ENCODE data around the gene TAGLN2. TPM values are rescaled to one million over a fixed set of nuclear protein-coding genes. Genes with fewer than 3 reads are reported as not detected.
A peak's percentile ranks its signal among the peaks of the same experiment; 100 is the strongest.

Gene TAGLN2
- total RNA-seq, 2 donors from 2014 or later: 457 to 593 TPM

DNA sequence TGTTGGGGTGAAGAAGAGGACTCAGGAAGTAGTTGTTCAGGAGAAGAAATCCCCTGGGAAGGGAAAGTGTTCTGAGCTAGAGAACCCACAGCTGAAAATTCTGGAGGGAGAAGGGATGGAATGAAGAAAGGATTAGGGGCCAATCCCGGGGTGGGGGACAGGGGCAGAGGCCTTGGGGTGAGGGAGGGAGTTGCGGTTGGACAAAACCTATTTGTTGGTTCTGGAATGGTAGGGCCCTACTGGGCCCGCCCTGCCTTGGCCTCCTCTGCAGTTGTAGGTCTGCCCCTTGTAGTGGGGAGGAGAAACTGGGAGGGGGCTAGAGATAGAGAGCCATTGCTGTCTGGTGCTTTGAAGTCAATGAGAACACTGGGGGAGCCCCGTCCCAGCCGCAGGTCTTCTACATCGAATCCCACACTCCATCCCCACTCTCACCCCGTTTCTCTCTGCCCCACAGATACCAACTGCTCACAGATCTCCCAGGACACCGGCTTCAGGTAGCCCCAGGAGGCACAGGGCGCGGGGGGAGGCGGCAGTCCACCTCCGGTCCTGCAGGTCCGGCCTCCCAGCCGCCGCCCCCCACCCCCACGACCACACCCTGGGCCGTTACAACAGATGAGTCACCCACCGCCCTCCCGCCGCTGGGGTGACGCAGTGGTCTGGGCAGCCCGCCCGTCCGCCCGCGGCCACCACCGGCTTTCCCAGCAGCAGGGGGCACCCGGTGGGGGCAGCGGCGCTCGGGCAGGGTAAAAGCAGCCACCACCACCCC is 1.1 kb downstream of the TAGLN2 start:
- peak; percentile 40 for ATAC-seq (replicated peaks)
- peaks cover 45% of the 10 kb centered on the region for H3K4me1 Mint-ChIP-seq
- H3K9me3 Mint-ChIP-seq: no peaks in the 10 kb centered on the region
- no peaks in the 10 kb centered on the region for H3K27me3 Mint-ChIP-seq
- peak overlapping the region; percentile 89 for H3K4me3 Mint-ChIP-seq
- peaks cover 65% of the 10 kb centered on the region for H3K36me3 Mint-ChIP-seq (ENCODE audit: low read depth)
- H3K27ac Mint-ChIP-seq: peak overlapping the region; percentile 99

DNA sequence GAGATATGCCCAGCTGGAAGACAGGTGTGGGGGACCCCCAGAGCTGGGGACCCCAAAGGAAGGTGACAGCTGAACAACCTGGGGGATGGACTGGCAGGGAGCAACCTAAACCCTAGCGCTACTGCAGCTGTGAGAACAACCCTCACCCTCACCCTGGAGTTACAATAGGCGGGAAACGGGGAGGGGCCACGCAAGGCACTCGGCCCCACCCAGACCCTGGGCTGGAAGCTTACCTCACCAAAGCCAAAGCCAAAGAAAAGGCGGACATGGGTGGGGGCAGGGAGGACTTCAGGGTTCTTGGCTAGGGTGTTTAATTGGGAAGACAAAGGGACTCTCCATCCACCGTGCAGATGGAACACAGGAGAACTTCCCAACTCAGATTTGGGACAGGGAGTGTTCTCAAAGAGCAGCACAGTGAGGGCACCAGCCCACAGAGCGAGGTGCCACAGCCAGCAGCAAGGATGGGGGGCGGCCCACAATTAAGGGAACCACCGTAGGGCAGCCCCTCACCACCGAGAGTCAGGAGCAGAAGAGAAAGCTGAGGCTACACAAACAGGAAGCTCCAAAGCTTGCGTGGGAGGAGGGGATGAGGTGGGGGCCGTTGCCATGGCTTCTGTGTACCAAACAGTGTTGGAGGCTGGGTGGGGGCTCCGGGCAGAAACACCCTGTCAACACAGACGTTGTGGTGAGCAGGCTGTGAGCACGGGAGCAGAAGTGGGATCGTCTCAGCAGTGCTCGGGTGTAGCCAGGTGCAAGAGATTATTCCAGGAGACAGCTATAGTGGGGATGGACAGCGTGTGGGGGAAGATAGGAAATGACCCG is 1.9 kb downstream of the TAGLN2 start:
- peak; percentile 41 for ATAC-seq (replicated peaks)
- Mint-ChIP-seq H3K36me3 (ENCODE audit: low read depth) (peaks cover 73% of the 10 kb centered on the region), H3K27ac (peak overlapping the region; percentile 99), H3K4me3 (peak overlapping the region; percentile 89), H3K27me3 (no peaks in the 10 kb centered on the region), H3K9me3 (no peaks in the 10 kb centered on the region), H3K4me1 (peaks cover 46% of the 10 kb centered on the region)

DNA sequence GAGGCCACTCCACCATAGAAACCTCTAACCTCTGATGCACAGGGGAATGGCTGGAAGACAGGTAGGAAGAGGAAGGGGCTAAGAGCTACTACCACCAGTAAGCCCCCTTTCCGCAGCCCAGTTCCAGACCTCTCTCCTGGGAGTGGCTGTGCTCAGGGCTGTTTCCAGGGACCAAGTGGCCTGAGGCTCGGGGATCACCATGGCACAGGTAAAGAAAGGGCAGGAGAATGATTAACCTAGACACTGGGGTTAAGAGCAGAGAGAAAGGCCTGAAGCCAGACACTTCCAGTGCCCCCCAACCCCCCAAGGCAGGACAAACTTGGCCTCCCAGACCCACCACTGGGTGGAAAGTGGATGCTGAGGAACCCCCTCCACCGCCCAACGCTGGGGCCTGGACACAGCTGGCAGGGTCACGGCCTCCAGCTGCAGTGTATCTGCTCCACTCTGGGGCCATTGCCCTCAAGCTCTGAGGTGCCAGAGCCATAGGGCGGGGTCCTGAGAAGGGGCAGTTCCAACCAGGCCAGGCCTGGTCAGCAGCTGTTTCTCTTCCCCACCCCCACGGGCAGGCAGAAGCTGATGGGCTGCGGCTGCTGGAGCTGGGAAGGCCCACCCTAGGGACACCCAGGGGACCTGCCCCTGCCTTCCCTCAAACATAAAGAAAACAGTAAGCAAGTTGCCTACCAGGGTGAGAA is 2.6 kb downstream of the TAGLN2 start:
- peaks cover 81% of the 10 kb centered on the region for H3K36me3 Mint-ChIP-seq (ENCODE audit: low read depth)
- ATAC-seq (replicated peaks): no peak
- H3K4me1 Mint-ChIP-seq: peaks cover 54% of the 10 kb centered on the region
- H3K27ac Mint-ChIP-seq: peak overlapping the region; percentile 99
- no peaks in the 10 kb centered on the region for H3K27me3 Mint-ChIP-seq
- no peaks in the 10 kb centered on the region for H3K9me3 Mint-ChIP-seq
- H3K4me3 Mint-ChIP-seq: peak overlapping the region; percentile 89

DNA sequence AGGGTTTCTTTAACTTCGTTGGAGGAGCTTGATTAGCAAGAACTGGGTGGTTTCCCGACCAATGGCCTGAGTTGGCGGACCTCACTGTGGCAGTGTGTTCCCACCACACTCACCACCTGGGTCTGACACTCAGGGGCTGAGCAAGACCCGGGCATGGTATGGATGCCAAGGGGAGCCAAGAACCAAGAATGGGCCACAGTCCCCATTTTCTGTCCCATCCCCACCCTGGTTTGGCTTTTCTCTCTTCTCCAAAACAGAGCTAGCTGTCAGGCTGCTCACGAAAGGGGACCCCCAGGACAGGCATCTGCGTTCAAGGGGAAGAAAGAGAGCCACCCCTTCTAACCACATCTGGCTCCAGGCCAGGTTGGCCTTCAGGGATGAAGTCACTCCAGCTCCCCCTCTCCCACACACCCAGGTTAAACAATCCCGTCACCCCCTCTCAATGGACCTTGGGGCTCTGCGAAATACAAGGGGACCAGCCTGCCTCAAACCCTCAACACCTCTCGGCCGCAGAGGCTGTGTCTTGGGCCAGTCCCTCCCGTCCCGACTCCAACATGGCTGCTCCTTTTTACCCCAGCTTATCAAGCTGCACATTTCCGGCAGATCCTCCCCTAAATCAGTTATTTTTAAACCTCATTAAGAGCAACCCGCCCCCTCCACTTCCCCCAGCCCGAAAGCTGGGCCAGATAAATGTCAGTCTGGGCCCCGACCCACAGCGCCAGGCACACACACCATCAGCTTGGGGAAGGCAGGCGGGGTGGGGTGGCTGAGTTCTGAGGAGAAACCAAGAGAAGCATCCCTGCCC is 3.4 kb downstream of the TAGLN2 start:
- Mint-ChIP-seq H3K4me3 (peak overlapping the region; percentile 89), H3K27ac (peak overlapping the region; percentile 99), H3K9me3 (no peaks in the 10 kb centered on the region), H3K27me3 (no peaks in the 10 kb centered on the region), H3K36me3 (ENCODE audit: low read depth) (peaks cover 88% of the 10 kb centered on the region), H3K4me1 (peaks cover 53% of the 10 kb centered on the region)
- ATAC-seq (replicated peaks): no peak

DNA sequence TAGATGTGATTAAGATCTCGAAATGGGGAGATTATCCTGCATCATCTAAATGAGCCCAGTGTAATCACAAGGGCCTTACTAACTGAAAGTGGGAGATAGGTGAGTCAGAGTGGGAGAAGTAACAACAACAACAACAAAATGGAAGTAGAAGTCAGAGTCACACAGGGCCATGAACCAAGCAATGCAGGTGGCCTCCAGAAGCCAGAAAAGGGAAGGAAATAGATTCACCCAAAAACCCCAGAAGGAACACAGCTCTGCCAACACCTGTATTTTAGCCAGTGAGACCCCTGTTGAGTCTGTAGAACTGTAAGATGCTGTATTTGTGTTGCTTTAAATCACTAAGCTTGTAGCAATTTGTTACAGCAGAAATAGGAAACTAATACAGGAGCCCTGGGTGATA is 4.1 kb downstream of the TAGLN2 start:
- H3K4me3 Mint-ChIP-seq: peak overlapping the region; percentile 89
- peaks cover 49% of the 10 kb centered on the region for H3K4me1 Mint-ChIP-seq
- no peaks in the 10 kb centered on the region for H3K9me3 Mint-ChIP-seq
- H3K36me3 Mint-ChIP-seq (ENCODE audit: low read depth): peaks cover 95% of the 10 kb centered on the region
- peak; percentile 33 for ATAC-seq (replicated peaks)
- H3K27ac Mint-ChIP-seq: peak overlapping the region; percentile 99
- no peaks in the 10 kb centered on the region for H3K27me3 Mint-ChIP-seq

DNA sequence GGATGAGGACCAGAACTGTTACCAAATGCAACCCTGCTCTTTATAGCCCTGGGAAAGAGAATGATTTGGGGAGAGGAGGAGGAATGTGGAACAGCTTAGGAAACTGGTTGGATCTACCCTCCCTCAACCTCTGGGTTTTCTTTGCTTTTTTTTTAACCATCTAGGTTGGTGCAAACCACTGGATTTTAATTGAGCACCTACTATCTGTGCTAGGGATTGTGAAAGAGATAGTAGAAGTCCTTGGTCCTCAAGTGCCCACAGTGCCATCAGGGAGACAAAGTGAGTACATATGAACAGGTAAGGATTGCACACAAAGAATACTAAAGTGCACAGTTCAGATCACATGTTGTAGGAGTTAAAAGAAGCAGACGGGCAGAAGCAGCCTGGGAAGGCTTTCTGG is 4.7 kb downstream of the TAGLN2 start:
- Mint-ChIP-seq H3K36me3 (ENCODE audit: low read depth) (peaks cover 100% of the 10 kb centered on the region), H3K9me3 (no peaks in the 10 kb centered on the region), H3K27ac (peak overlapping the region; percentile 99), H3K4me3 (peak overlapping the region; percentile 89), H3K27me3 (no peaks in the 10 kb centered on the region), H3K4me1 (peaks cover 51% of the 10 kb centered on the region)
- no peak for ATAC-seq (replicated peaks)

DNA sequence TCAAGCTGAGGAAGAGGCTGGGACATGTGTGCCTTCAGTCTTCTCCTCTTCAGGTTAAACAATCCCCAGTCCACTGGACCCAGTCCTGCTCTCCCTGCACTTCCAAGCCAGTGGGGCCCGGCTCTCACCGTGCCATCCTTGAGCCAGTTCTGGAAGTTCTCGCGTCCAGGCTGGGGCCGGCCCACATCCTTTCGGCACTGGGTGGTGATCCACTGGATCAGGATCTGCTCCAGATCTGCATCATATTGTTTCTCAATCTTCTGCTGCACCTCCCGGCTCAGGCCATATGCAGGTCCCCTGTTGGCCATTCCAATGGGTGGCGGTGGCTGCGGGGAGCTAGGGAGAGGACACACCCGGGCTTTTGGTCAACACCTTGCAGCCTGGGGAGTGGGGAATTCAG is 5.1 kb downstream of the TAGLN2 start:
- Mint-ChIP-seq H3K4me1 (peaks cover 51% of the 10 kb centered on the region), H3K9me3 (no peaks in the 10 kb centered on the region), H3K27me3 (no peaks in the 10 kb centered on the region), H3K4me3 (peak overlapping the region; percentile 89), H3K36me3 (ENCODE audit: low read depth) (peaks cover 98% of the 10 kb centered on the region), H3K27ac (peak overlapping the region; percentile 99)
- ATAC-seq (replicated peaks): no peak

DNA sequence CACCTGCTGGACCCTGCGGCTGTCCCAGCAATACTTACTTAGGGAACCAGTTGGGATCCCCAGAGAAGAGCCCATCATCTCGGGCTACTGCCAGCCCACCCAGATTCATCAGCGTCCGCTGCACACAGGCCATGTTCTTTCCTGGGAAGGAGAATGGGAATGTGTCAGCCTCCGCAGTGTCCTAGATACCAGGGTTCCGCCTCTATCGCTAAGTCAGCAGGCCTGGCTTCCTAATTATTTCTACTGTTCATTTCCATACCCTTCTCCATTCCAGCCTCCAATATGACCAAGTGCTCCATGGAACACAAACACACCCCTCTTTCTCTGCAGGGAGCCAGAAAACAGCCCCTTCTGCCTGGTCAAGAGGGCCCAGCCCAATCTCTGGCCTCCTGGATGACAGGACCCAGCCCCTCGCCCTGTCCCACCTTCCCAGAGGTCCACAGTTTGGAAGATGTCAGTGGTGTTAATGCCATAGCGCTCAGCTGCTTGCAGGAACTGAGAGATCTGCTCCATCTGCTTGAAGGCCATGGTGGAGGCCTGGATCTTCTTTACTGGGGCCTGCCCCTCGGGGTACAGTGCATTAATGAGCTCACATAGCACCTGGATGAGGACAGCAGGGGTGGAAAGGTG is 6.0 kb downstream of the TAGLN2 start:
- Mint-ChIP-seq H3K27me3 (no peaks in the 10 kb centered on the region), H3K4me1 (peaks cover 54% of the 10 kb centered on the region), H3K9me3 (no peaks in the 10 kb centered on the region), H3K36me3 (ENCODE audit: low read depth) (peaks cover 94% of the 10 kb centered on the region), H3K4me3 (peak overlapping the region; percentile 89), H3K27ac (peak overlapping the region; percentile 99)
- ATAC-seq (replicated peaks): no peak

DNA sequence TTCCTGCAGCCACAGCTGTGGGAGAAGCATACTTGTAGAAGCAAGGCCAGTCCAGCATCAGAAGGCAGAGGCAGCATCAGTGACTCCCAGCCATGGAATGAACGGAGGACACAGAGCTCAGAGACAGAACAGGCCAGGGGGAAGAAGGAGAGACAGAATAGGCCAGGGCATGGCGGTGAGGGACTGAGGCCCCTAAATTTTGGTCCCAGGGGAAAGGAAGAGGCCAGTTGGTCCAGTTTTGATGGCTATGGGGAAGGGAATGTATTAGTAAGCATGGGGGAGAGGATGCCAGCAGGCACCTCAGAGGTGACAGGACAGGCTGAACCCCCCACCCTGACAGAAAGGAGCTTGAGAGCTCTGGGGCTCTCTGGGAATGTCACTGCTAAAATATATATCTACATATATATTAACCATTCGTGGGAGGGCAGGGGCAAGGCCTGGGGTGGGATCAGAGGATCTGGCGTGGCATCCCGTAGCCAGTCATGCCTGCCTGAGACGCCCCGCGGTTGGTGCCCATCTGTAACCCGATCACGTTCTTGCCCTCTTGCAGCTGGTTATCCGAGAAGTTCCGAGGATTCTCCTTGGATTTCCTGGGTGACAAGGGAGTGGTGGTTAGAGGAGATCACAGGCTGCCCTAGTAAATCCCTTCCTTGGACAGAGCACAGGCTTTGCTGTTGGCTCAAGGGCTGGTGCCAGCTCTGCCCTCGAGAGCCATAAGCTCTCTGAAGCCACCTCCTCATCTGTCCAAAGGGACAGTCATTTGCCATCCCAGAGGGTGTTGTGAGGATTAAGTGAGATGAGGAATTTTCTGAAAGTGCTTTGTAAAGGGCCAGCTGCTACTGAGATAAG is 6.7 kb downstream of the TAGLN2 start:
- Mint-ChIP-seq H3K4me1 (peaks cover 58% of the 10 kb centered on the region), H3K27me3 (no peaks in the 10 kb centered on the region), H3K36me3 (ENCODE audit: low read depth) (peaks cover 89% of the 10 kb centered on the region), H3K27ac (peak overlapping the region; percentile 99), H3K4me3 (peak overlapping the region; percentile 89), H3K9me3 (no peaks in the 10 kb centered on the region)
- ATAC-seq (replicated peaks): no peak

DNA sequence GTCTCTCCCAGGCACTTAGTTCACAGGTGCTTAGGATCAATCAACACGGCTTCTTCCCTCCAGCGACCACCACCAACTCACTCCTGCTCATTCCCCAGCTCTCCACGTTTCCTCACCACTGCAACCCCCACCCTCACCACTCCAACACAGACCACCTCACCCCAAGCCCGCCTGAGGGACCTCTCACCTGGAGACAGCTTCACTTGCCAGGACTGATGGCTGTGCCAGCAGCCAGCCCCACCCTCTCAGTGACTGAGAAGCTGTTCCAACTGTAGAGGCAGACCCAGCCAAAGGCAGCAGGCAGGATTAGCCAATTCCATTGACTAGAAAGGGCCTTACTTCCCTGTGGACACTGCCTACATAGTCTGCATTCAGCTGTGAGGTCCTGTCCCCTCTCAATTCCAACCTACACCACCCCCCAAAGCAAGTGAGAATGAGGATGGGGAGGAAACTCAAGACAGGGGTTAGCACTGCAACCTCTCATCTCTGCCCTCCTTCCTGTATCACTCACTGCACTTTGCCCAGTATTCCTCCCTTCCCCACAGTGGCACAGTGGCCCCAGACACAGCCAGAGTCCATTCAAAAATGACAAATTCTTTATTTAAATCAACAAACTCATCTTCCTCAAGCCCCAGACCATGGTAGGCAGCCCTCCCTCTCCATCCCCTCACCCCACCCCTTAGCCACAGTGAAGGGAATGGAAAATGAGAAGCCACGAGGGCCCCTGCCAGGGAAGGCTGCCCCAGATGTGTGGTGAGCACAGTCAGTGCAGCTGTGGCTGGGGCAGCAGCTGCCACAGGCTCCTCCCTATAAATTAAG is 7.6 kb downstream of the TAGLN2 start:
- ATAC-seq (replicated peaks): no peak
- no peaks in the 10 kb centered on the region for H3K27me3 Mint-ChIP-seq
- H3K4me1 Mint-ChIP-seq: peaks cover 57% of the 10 kb centered on the region
- peak overlapping the region; percentile 96 for H3K27ac Mint-ChIP-seq
- peaks cover 84% of the 10 kb centered on the region for H3K36me3 Mint-ChIP-seq (ENCODE audit: low read depth)
- H3K9me3 Mint-ChIP-seq: no peaks in the 10 kb centered on the region
- peak overlapping the region; percentile 41 for H3K4me3 Mint-ChIP-seq

DNA sequence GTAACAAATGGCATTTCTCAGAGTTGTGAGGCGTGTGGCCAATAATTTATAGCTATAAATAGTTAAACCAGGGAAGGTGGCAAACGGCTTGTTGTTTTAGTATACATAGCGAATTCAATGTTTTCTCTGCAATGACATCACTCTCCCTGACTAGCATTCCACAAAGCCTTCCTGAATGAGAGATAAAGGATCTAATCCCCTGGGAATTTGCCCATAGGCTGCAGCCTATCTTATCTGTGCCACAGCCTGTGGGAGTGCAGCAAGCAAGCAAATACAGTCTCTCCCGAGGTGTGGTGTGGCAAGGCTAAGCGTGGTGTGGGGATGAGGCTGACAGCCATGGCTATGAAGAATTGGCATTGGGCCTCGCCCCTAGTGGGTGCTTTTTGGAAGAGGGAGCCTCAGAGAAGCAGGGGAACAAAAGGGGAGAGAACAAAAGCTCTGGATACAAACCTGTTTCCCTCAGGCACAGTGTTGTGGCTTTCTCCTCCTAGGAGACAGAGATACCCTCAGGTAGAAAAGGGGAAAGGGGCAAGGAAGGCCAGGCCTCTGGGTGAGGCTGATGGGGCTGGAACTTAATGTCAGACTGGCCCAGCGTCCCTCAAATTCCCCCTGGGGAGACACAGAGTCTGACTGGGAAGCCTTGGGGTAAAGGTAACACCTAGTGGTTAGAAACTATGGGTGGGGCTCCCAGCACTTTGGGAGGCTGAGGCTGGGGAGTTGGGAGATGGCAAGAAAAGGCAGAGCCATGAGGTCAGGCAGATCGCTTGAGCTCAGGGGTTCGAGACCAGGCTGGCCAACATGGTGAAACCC is 8.9 kb downstream of the TAGLN2 start:
- ATAC-seq (replicated peaks): no peak
- H3K27me3 Mint-ChIP-seq: no peaks in the 10 kb centered on the region
- H3K27ac Mint-ChIP-seq: peak overlapping the region; percentile 23
- H3K36me3 Mint-ChIP-seq (ENCODE audit: low read depth): peaks cover 71% of the 10 kb centered on the region
- H3K4me3 Mint-ChIP-seq: no peak overlapping the region
- no peaks in the 10 kb centered on the region for H3K9me3 Mint-ChIP-seq
- H3K4me1 Mint-ChIP-seq: peaks cover 59% of the 10 kb centered on the region

Data from activated T-helper 17 cell treated with anti-CD3 and anti-CD28 coated beads, Interleukin-2, amount 50 U/mL, for 72 hours (primary cell).